Naive B cell (primary cell): ENCODE results near the gene CCDC88B. TPM values are rescaled to one million over a fixed set of nuclear protein-coding genes. Genes with fewer than 3 reads are reported as not detected.

Experiments used
- ATAC-seq, 2 donors: fragments of 150-1000 bp; cut with Tn5 transposase; 2 replicates each; pipeline ENCODE4 v1.10.0; 2021; ENCODE audit warnings: low read depth in 2 of 2, mild to moderate bottlenecking in 2 of 2, moderate library complexity in 2 of 2
- DNase-seq: peaks from one replicate; pipeline ENCODE4 v3.0.0; 2022
- H3K27ac Mint-ChIP-seq, 6 donors: one replicate each; pipeline ENCODE4 v1.8.0; 2020 to 2022; ENCODE audit warnings: mild to moderate bottlenecking in 6 of 6, mixed read lengths in 6 of 6, moderate library complexity in 5 of 6, inconsistent platforms in 2 of 6
- H3K27me3 Mint-ChIP-seq, 3 donors: one replicate each; pipeline ENCODE4 v1.8.0; 2021 to 2022; ENCODE audit warnings: mixed read lengths in 3 of 3, mild to moderate bottlenecking in 1 of 3
- H3K36me3 Mint-ChIP-seq, 2 donors: one replicate each; pipeline ENCODE4 v1.8.0; 2020 to 2022; ENCODE audit warnings: mixed read lengths in 2 of 2, inconsistent platforms in 1 of 2, mild to moderate bottlenecking in 1 of 2
- H3K4me1 Mint-ChIP-seq, 3 donors: one replicate each; pipeline ENCODE4 v1.8.0; 2020 to 2022; ENCODE audit warnings: mixed read lengths in 3 of 3, inconsistent platforms in 1 of 3, mild to moderate bottlenecking in 1 of 3, moderate library complexity in 1 of 3
- H3K4me3 Mint-ChIP-seq, 8 donors: one replicate each; pipeline ENCODE4 v1.8.0; 2020 to 2022; ENCODE audit warnings: mild to moderate bottlenecking in 8 of 8, mixed read lengths in 8 of 8, moderate library complexity in 8 of 8, inconsistent platforms in 2 of 8
- H3K9me3 Mint-ChIP-seq, 7 donors: one replicate each; pipeline ENCODE4 v1.8.0; 2020 to 2022; ENCODE audit warnings: mixed read lengths in 7 of 7, mild to moderate bottlenecking in 5 of 7, inconsistent platforms in 2 of 7, moderate library complexity in 1 of 7
- polyA plus RNA-seq, 6 donors: library from polyadenylated mRNA; unstranded; fragments of 300-500 nt; fragmentation: Illumina TruSeq; gene quantifications; one replicate each; pipeline ENCODE4 v1.2.3, GENCODE V29; 2021; ENCODE audit warnings: low read depth in 6 of 6

The CCDC88B gene
- polyA plus RNA-seq, 6 donors from 2014 or later = 9.3 to 73.0 (median 19.4) TPM

DNA sequence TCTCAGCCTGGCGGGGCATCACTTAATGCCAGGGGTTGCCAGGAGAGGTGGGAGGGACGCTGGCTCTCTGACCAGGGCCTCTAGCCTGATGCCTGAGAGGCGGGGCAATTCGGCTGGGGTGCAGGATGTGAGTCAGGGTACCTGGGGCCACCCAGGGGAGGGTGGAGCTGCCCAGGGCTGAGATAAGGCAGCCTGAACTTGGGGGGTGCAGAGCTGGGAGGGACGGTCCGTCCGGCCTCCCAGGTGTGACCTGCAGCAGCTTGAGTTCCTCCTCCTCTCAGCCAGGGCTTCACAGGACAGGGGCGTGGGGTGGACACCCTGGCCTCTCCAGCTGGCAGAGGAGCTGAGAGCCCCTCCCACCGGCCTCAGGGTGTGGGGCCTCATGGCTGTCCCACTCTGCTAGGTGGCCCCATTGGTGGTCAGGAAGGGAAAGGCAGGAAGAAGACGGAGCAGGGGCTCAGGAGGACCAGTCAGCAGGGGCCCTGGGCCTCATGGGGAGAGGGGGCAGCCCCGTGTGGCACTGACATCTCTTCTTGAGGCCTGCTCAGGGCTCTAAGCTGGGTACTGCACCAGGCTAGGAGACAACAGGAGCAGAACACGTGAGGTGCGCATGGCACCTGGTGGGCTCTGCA, 18.0 kb downstream of the CCDC88B start:
- H3K27ac Mint-ChIP-seq = peak overlapping the region in 2 of 6 donors; percentile 57
- peak overlapping the region; percentile 4 to 92 (median 52) for H3K4me3 Mint-ChIP-seq
- H3K9me3 Mint-ChIP-seq = no peaks in the 10 kb centered on the region
- H3K27me3 Mint-ChIP-seq = no peaks in the 10 kb centered on the region
- ATAC-seq (no peak), DNase-seq (no peak)
- peaks cover 3 to 7% of the 10 kb centered on the region in 2 donors for H3K36me3 Mint-ChIP-seq
- peaks cover 35 to 41% (median 38%) of the 10 kb centered on the region in 3 donors for H3K4me1 Mint-ChIP-seq

DNA sequence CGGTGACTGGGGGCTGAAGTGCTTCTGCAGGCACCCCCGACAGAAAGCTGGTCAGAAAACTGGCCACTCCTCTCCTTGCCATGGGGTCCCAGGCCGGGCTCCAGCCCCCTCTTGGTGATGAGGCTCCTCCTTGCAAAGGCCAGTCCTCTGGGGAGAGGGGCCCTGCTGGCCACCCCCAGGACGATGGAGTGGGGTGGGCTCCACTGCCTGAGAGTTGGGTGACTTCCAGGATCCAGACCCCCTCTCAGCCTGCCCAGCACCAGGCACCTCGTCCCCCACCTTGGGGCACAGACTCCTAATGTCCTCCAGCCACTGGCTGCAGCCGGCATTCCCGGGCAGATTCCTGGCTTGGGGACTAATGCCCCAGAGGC, 18.5 kb downstream of the CCDC88B start:
- H3K27ac Mint-ChIP-seq = no peak overlapping the region
- ATAC-seq (no peak), DNase-seq (no peak)
- H3K9me3 Mint-ChIP-seq = no peaks in the 10 kb centered on the region
- peaks cover 35 to 42% (median 42%) of the 10 kb centered on the region in 3 donors for H3K4me1 Mint-ChIP-seq
- peaks cover 5 to 7% of the 10 kb centered on the region in 2 donors for H3K36me3 Mint-ChIP-seq
- peak overlapping the region in 7 of 8 donors; percentile 22 to 92 (median 47) for H3K4me3 Mint-ChIP-seq
- no peaks in the 10 kb centered on the region for H3K27me3 Mint-ChIP-seq

DNA sequence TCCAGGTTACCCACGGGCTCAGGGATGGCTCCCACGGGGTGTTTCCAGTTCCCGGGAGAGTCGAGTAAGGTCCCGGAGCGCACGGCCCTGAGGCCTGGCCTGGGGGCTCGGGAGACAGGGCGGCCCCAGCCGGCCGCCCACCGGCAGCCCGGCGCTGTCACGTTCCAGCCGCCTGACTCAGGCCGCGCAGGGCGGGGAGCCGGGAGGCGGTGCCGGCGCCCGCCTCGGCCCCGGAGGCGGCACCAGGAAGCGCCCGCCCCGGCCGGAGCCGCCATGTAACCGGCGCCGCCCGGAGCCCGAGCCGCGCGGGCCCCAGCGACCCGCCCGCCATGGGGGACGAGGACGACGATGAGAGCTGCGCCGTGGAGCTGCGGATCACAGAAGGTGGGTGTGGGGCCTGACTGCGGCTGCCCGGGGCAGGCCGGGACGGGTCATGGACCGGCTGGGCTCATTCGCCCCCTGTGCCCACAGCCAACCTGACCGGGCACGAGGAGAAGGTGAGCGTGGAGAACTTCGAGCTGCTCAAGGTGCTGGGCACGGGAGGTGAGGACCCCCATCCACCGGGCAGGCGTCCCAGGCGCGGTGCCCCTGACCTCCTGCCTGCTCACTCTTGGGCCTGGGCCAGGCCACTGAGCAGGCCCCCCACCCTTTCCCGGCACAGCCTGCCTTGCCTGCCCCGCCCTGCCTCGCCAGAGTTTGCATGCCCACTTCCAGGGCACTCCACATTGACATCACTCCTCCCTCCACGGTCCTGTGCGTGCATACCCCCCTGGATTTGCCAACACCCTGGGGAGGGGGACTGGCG, 19.1 kb downstream of the CCDC88B start, which contains the start of gene RPS6KA4:
Gene RPS6KA4, plus strand, starts transcription at position 256 of the 805 bp plus-strand sequence. Its CDS starts 74 bp downstream, at position 330.
- H3K36me3 Mint-ChIP-seq = peaks cover 5 to 7% of the 10 kb centered on the region in 2 donors
- H3K27me3 Mint-ChIP-seq = no peaks in the 10 kb centered on the region
- H3K4me1 Mint-ChIP-seq = peaks cover 36 to 44% (median 42%) of the 10 kb centered on the region in 3 donors
- peak; percentile 66 to 67 for ATAC-seq
- peak; percentile 40 for DNase-seq
- H3K27ac Mint-ChIP-seq = peak within 1 kb of the TSS in 5 of 6 donors; percentile 43 to 93 (median 85)
- peak within 1 kb of the TSS; percentile 84 to 95 (median 92) for H3K4me3 Mint-ChIP-seq
- H3K9me3 Mint-ChIP-seq = no peaks in the 10 kb centered on the region

- H3K27me3 Mint-ChIP-seq = no peaks in the 10 kb centered on the region
- H3K4me1 Mint-ChIP-seq = peaks cover 41 to 45% (median 41%) of the 10 kb centered on the region in 3 donors
- no peaks in the 10 kb centered on the region for H3K9me3 Mint-ChIP-seq
- ATAC-seq (peak; percentile 39), DNase-seq (no peak)
- peak overlapping the region in 5 of 6 donors; percentile 43 to 93 (median 85) for H3K27ac Mint-ChIP-seq
- peak overlapping the region; percentile 84 to 95 (median 92) for H3K4me3 Mint-ChIP-seq
- peaks cover 5 to 7% of the 10 kb centered on the region in 2 donors for H3K36me3 Mint-ChIP-seq
These were observed 19.9 kb downstream of the CCDC88B start for GRCh38 chr11:64359712-64360445.

DNA sequence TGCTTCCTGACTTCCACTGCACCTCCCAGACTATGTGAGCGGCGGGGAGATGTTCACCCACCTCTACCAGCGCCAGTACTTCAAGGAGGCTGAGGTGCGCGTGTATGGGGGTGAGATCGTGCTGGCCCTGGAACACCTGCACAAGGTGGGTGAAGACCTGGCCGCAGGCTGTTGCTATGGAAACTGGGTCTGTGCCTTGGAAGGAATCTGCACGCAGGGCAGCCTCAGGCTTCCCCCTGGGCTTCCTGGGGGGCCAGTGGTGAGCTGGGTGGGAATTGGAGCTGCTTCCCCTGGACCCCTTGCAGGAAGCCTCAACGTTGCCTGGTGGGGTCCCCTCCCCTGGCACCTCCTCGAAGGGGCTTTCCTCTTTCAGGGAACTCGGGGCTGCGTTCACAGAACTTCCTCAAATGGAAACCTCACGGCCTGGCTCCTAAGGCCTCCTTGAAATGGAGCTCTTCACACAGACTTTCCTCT, 20.5 kb downstream of the CCDC88B start:
- peak overlapping the region in 3 of 6 donors; percentile 49 to 77 (median 56) for H3K27ac Mint-ChIP-seq
- H3K4me3 Mint-ChIP-seq = peak overlapping the region; percentile 84 to 95 (median 92)
- no peaks in the 10 kb centered on the region for H3K9me3 Mint-ChIP-seq
- ATAC-seq (peak; percentile 42 to 48), DNase-seq (no peak)
- peaks cover 35 to 45% (median 37%) of the 10 kb centered on the region in 3 donors for H3K4me1 Mint-ChIP-seq
- H3K36me3 Mint-ChIP-seq = peaks cover 5 to 7% of the 10 kb centered on the region in 2 donors
- no peaks in the 10 kb centered on the region for H3K27me3 Mint-ChIP-seq

DNA sequence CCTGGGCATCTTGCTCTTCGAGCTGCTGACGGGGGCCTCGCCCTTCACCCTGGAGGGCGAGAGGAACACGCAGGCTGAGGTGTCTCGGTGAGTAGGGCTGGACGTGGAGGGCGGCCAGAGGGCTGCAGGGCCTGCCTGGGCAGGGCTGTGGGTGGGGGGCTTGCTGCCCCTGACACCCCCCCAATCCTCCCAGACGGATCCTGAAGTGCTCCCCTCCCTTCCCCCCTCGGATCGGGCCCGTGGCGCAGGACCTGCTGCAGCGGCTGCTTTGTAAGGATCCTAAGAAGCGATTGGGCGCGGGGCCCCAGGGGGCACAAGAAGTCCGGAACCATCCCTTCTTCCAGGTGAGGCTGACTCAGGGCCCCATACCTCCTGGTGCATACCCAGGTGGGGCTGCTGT, 21.7 kb downstream of the CCDC88B start:
- no peak for DNase-seq
- peaks cover 35 to 45% (median 37%) of the 10 kb centered on the region in 3 donors for H3K4me1 Mint-ChIP-seq
- no peaks in the 10 kb centered on the region for H3K27me3 Mint-ChIP-seq
- no peak overlapping the region for H3K27ac Mint-ChIP-seq
- no peaks in the 10 kb centered on the region for H3K9me3 Mint-ChIP-seq
- peaks cover 5 to 7% of the 10 kb centered on the region in 2 donors for H3K36me3 Mint-ChIP-seq
- no peak for ATAC-seq
- peak overlapping the region in 3 of 8 donors; percentile 30 to 92 (median 41) for H3K4me3 Mint-ChIP-seq

- H3K4me3 Mint-ChIP-seq = peak overlapping the region in 2 of 8 donors; percentile 65 to 72
- DNase-seq (no peak), ATAC-seq (no peak)
- no peaks in the 10 kb centered on the region for H3K27me3 Mint-ChIP-seq
- peaks cover 5 to 8% of the 10 kb centered on the region in 2 donors for H3K36me3 Mint-ChIP-seq
- H3K9me3 Mint-ChIP-seq = no peaks in the 10 kb centered on the region
- peaks cover 34 to 45% (median 37%) of the 10 kb centered on the region in 3 donors for H3K4me1 Mint-ChIP-seq
- peak overlapping the region in 2 of 6 donors; percentile 19 to 24 for H3K27ac Mint-ChIP-seq
These were observed 22.3 kb downstream of the CCDC88B start for GRCh38 chr11:64362339-64362738.

DNA sequence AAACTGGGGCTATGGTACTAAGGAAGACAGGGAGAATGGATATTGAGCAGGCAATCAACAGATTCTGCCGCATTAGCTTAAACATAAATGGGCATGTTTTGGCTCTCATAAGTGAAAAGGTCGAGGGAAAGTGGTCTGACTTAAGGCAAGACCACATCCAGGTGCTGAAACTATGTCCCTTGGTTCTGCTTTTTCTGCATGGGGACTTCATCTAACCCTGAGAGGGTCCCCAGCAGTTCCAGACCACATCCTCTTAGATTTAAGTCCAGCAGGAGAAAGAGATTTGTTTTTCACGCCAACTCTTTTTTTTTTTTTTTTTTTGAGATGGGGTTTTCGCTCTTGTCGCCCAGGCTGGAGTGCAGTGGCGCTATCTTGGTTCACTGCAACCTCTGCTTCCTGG, 24.4 kb downstream of the CCDC88B start:
- no peak for ATAC-seq
- peak overlapping the region in 2 of 6 donors; percentile 21 to 78 for H3K27ac Mint-ChIP-seq
- peaks cover 5 to 8% of the 10 kb centered on the region in 2 donors for H3K36me3 Mint-ChIP-seq

DNA sequence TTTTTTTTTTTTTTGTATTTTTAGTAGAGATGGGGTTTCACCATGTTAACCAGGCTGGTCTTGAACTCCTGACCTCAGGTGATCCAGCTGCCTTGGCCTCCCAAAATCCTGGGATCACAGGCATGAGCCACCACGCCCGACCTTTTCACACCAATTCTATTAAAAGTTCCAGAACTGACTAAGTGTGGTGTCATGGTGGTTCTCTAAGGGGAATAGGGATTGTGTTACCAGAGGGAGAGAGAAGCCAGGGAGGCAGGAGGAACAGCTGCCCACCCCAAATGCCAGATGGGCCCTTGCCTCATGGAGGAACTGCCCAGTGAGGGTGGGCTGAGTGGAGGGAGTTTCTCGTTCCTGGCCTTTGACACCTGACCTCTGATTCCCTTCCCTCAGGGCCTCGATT, 24.9 kb downstream of the CCDC88B start:
- Mint-ChIP-seq H3K27me3 (no peaks in the 10 kb centered on the region), H3K36me3 (peaks cover 5 to 8% of the 10 kb centered on the region in 2 donors), H3K4me1 (peaks cover 21 to 33% (median 21%) of the 10 kb centered on the region in 3 donors), H3K27ac (no peak overlapping the region), H3K9me3 (no peaks in the 10 kb centered on the region), H3K4me3 (no peak overlapping the region)
- ATAC-seq = no peak
- DNase-seq = no peak

More for the DNA sequence above, 24.4 kb downstream of the CCDC88B start:
- no peak for DNase-seq
- Mint-ChIP-seq H3K4me3 (peak overlapping the region in 1 of 8 donors; percentile 80), H3K9me3 (no peaks in the 10 kb centered on the region), H3K27me3 (no peaks in the 10 kb centered on the region), H3K4me1 (peaks cover 26 to 37% (median 26%) of the 10 kb centered on the region in 3 donors)

- Mint-ChIP-seq H3K27ac (peak overlapping the region in 3 of 6 donors; percentile 28 to 65 (median 47)), H3K9me3 (no peaks in the 10 kb centered on the region), H3K27me3 (no peaks in the 10 kb centered on the region), H3K4me3 (no peak overlapping the region), H3K36me3 (peaks cover 5 to 8% of the 10 kb centered on the region in 2 donors), H3K4me1 (peaks cover 6 to 21% (median 7%) of the 10 kb centered on the region in 3 donors)
- DNase-seq (no peak), ATAC-seq (no peak)
These were observed 26.7 kb downstream of the CCDC88B start for GRCh38 chr11:64366751-64367150.

GRCh38 chr11:64367931-64368672, 28.1 kb downstream of the CCDC88B start:
- Mint-ChIP-seq H3K27me3 (no peaks in the 10 kb centered on the region), H3K9me3 (no peaks in the 10 kb centered on the region), H3K36me3 (peaks cover 1 to 8% of the 10 kb centered on the region in 2 donors), H3K27ac (no peak overlapping the region), H3K4me1 (peaks cover 5 to 16% (median 12%) of the 10 kb centered on the region in 3 donors), H3K4me3 (no peak overlapping the region)
- DNase-seq (no peak), ATAC-seq (no peak)

GRCh38 chr11:64368673-64369074, 28.7 kb downstream of the CCDC88B start:
- Mint-ChIP-seq H3K9me3 (no peaks in the 10 kb centered on the region), H3K27ac (no peak overlapping the region), H3K4me1 (peaks cover 4 to 18% (median 17%) of the 10 kb centered on the region in 3 donors), H3K4me3 (no peak overlapping the region), H3K36me3 (peaks cover 0 to 8% of the 10 kb centered on the region in 2 donors), H3K27me3 (no peaks in the 10 kb centered on the region)
- DNase-seq = no peak
- no peak for ATAC-seq
